Measurements from ENCODE around the gene SHOC2.
"Not testable (repeated sequence)": the region's sequence is repeated elsewhere in the genome, so short reads cannot be mapped to it uniquely, and the experiment has no call there.

The SHOC2 gene

GRCh38 chr10:110901954-110902819, 17.2 kb upstream of the SHOC2 start:
- DNase-seq (ENCODE audit: low read depth): no peak
- H3K4me3 ChIP-seq (ENCODE audit: low read depth, low read length): no peak overlapping the region
- TF ChIP-seq CTCF (IDR thresholded peaks at IDR 0.05; ENCODE audit: insufficient read depth, low read depth, low read length, missing control alignments): no peak

- no peak overlapping the region for H3K4me3 ChIP-seq (ENCODE audit: low read depth, low read length)
- peak; percentile 38 for DNase-seq (ENCODE audit: low read depth)
- no peak for TF ChIP-seq CTCF (IDR thresholded peaks at IDR 0.05; ENCODE audit: insufficient read depth, low read depth, low read length, missing control alignments)
Observed at GRCh38 chr10:110903280-110904278, 15.8 kb upstream of the SHOC2 start.

- no peak overlapping the region for H3K4me3 ChIP-seq (ENCODE audit: low read depth, low read length)
- no peak for DNase-seq (ENCODE audit: low read depth)
- TF ChIP-seq CTCF (IDR thresholded peaks at IDR 0.05; ENCODE audit: insufficient read depth, low read depth, low read length, missing control alignments): no peak
Observed at GRCh38 chr10:110910138-110910537, 9.3 kb upstream of the SHOC2 start.

GRCh38 chr10:110912374-110912773, 7.0 kb upstream of the SHOC2 start:
- DNase-seq (ENCODE audit: low read depth): no peak
- no peak for TF ChIP-seq CTCF (IDR thresholded peaks at IDR 0.05; ENCODE audit: insufficient read depth, low read depth, low read length, missing control alignments)
- no peak overlapping the region for H3K4me3 ChIP-seq (ENCODE audit: low read depth, low read length)

- DNase-seq (ENCODE audit: low read depth): no peak
- TF ChIP-seq CTCF (IDR thresholded peaks at IDR 0.05; ENCODE audit: insufficient read depth, low read depth, low read length, missing control alignments): no peak
- no peak overlapping the region for H3K4me3 ChIP-seq (ENCODE audit: low read depth, low read length)
Observed at GRCh38 chr10:110914431-110914830, 5.0 kb upstream of the SHOC2 start.

GRCh38 chr10:110915035-110915434, 4.4 kb upstream of the SHOC2 start:
- TF ChIP-seq CTCF (IDR thresholded peaks at IDR 0.05; ENCODE audit: insufficient read depth, low read depth, low read length, missing control alignments): no peak
- no peak for DNase-seq (ENCODE audit: low read depth)
- no peak overlapping the region for H3K4me3 ChIP-seq (ENCODE audit: low read depth, low read length)

GRCh38 chr10:110915600-110915999, 3.8 kb upstream of the SHOC2 start:
- not testable (repeated sequence) for DNase-seq (ENCODE audit: low read depth); H3K4me3 ChIP-seq (ENCODE audit: low read depth, low read length)

Measured in GM12865 (cell line).